ENCODE measurements around the gene WASF3.

The WASF3 gene

DNA sequence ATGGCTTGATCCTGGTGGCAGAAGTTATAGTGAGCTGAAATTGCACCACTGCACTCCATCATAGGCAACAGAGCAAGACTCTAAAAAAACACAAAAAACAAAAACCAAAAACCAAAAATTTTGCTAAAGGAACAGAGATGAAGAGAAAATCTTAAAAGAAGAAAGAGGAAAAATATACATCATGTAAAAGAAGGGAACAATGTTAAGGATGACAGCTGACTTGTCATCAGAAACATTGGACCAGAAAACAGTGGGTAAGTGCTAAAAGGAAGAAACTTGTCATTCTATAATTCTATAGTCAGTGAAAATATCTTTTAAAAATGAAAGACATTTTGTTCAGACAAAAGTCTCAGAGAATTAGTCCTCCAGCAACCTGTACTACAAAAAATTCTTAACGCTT, 93.8 kb downstream of the WASF3 start:
- DNase-seq (ENCODE audit: low read depth, low spot score): no peak
- in situ Hi-C loops (cut with HindIII; ENCODE audit: low sequenced_read_pairs): no loop called here

DNA sequence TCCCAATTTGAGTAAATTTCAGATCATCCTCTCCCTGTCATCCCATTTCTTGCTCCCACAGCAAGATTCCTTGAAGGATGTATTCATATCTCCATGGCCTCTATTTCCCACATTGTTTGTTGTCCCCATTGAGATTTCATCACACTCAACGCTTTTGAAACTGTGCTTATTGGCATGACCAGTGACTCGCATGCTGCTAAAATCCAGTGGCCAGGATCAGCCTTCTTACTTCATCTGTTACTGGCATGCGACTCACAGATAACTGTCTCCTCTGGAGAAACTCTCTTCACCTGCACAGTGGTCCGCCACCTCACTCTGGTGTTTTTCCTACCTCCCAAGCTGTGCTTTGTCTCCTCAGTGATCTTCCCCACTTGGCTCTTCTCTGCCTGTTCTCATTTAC, 95.8 kb downstream of the WASF3 start:
- in situ Hi-C loops (cut with HindIII; ENCODE audit: low sequenced_read_pairs): no loop called here
- TF ChIP-seq, protein P1, sequence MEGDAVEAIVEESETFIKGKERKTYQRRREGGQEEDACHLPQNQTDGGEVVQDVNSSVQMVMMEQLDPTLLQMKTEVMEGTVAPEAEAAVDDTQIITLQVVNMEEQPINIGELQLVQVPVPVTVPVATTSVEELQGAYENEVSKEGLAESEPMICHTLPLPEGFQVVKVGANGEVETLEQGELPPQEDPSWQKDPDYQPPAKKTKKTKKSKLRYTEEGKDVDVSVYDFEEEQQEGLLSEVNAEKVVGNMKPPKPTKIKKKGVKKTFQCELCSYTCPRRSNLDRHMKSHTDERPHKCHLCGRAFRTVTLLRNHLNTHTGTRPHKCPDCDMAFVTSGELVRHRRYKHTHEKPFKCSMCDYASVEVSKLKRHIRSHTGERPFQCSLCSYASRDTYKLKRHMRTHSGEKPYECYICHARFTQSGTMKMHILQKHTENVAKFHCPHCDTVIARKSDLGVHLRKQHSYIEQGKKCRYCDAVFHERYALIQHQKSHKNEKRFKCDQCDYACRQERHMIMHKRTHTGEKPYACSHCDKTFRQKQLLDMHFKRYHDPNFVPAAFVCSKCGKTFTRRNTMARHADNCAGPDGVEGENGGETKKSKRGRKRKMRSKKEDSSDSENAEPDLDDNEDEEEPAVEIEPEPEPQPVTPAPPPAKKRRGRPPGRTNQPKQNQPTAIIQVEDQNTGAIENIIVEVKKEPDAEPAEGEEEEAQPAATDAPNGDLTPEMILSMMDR (IDR thresholded peaks at IDR 0.05; ENCODE audit: low read depth, low read length): no peak
- DNase-seq (ENCODE audit: low read depth, low spot score): peak; percentile 10
- no peak overlapping the region for H3K4me3 ChIP-seq (ENCODE audit: low read depth, low read length)

More for the DNA sequence above, 93.8 kb downstream of the WASF3 start:
- TF ChIP-seq, protein P1 (IDR thresholded peaks at IDR 0.05; ENCODE audit: low read depth, low read length): no peak
- no peak overlapping the region for H3K4me3 ChIP-seq (ENCODE audit: low read depth, low read length)

DNA sequence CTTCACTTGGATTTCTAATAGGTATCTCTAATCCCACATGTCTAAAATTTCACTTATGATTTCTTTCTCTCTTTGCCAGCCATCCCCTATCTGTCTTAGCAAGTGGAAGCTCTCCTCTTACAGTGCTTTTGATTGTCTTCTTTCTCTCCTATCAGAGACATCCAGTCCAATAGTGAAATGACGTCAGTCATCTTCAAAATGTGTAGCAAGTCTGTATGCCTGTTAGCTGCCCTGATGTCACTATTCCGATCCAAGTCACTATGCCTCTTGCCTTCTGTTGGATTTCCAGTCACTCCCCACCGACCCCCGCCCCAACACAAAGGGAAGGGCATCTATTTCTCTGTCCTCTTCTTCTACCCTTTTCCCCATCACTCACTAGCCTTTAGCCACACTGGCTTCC, 96.4 kb downstream of the WASF3 start:
- TF ChIP-seq, protein P1 (IDR thresholded peaks at IDR 0.05; ENCODE audit: low read depth, low read length): no peak
- in situ Hi-C loops (cut with HindIII; ENCODE audit: low sequenced_read_pairs): no loop called here

DNA sequence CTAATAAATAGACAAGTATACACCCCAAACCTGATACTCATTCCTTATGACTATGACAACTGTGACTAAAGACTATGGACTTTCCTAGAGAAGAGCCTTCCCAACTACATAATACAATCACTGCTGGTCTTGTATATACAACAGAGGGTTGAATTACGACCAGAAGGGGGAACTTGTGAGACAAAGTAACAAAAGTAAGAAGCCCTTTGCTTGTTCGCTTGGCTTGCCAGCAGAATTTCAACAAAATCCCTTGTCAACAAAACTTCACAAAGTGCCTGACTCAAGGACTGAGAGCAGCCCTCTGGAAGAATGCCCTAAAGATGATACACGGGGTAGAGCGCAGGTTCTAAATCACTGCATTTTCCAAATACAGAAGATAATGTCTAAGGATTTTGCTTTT, 99.4 kb downstream of the WASF3 start:
- no peak overlapping the region for H3K4me3 ChIP-seq (ENCODE audit: low read depth, low read length)
- TF ChIP-seq, protein P1 (IDR thresholded peaks at IDR 0.05; ENCODE audit: low read depth, low read length): peak; percentile 30
- peak; percentile 43 for DNase-seq (ENCODE audit: low read depth, low spot score)
- in situ Hi-C loops (cut with HindIII; ENCODE audit: low sequenced_read_pairs): no loop called here

More for the DNA sequence above, 96.4 kb downstream of the WASF3 start:
- H3K4me3 ChIP-seq (ENCODE audit: low read depth, low read length): no peak overlapping the region
- no peak for DNase-seq (ENCODE audit: low read depth, low spot score)

DNA sequence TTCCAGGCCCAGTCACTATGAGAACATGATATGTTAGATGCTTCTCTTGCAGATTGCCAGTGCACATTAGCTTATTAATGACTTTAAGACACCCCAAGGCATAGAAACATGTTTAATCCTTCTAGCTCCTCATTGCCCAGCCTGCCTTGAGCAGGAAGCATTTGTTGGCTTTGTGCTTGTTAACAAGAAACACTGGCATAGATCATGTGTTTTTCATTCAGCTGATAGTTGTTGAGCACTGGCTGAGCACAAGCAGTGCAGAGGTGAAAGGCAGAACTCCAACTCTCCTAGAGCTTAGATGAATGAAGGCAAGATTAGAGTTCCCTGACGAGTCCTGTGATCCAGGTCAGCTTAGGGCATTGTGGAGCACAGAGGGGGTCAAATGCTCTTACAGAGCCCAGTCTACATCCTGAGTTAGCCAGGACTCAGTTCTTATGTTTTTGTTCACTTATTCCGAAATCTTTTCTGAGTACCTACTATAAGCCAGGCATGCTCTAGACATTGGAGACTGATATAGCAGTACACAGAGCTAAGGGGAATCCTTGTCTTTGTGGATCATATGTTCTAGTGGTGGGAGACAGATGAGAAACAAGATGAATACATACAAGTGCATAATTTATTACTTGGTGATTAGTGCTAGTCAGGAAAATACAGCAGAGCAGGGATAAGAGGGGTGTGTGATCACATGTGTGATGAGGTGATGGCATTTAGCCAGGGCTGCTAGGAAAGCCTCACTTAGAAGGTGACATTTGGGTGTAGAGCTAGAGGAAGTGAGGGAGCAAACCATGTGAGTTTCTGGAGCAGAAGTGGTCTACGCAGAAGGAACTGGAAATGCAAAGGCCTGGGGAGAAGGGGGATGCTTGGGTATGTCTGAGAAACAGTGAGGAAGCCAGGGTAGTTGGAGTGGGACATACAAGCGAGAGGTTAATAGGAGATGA, 101.2 kb downstream of the WASF3 start:
- no peak for DNase-seq (ENCODE audit: low read depth, low spot score)
- in situ Hi-C loops (cut with HindIII; ENCODE audit: low sequenced_read_pairs): no loop called here
- TF ChIP-seq, protein P1 (IDR thresholded peaks at IDR 0.05; ENCODE audit: low read depth, low read length): no peak
- H3K4me3 ChIP-seq (ENCODE audit: low read depth, low read length): no peak overlapping the region

DNA sequence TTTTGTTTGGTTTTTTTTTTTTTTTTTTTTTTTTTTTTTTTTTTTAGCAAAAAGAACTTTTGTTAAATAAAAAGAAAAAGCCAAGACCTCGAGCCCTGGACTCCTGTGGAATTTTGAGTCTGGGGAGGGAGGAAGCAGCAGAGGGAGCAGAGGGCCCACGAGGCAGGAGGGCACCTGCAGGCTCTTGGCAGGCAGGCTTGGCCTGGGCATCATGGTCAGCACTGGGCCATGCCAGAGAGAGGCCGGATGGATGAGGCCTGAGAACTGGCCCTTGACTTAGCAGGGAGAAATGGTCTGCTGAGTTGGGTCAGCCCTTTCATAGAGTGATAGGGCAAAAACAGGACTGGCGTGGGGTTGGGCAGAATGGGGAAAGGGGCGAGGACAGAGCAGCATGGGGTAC, 102.7 kb downstream of the WASF3 start:
- in situ Hi-C loops (cut with HindIII; ENCODE audit: low sequenced_read_pairs): no loop called here
- TF ChIP-seq, protein P1 (IDR thresholded peaks at IDR 0.05; ENCODE audit: low read depth, low read length): no peak
- no peak for DNase-seq (ENCODE audit: low read depth, low spot score)
- no peak overlapping the region for H3K4me3 ChIP-seq (ENCODE audit: low read depth, low read length)

Measured in astrocyte of the spinal cord (primary cell).